ENCODE results near the gene KRTAP10-5. TPM values are rescaled to one million over a fixed set of nuclear protein-coding genes. Genes with fewer than 3 reads are reported as not detected.

The KRTAP10-5 gene
- total RNA-seq, 1 donor from 2014 or later, result not detected

GRCh38 chr21:44590311-44590721 lies 9.9 kb upstream of the KRTAP10-5 start:
- no peaks in the 10 kb centered on the region for H3K9me3 ChIP-seq
- peaks cover 25% of the 10 kb centered on the region for H3K27me3 ChIP-seq (ENCODE audit: low read depth)
- H3K36me3 ChIP-seq, result no peaks in the 10 kb centered on the region
- H3K27ac ChIP-seq, result no peak overlapping the region
- ATAC-seq, result peak in 1 of 2 donors; percentile 51
- intact Hi-C loops (cut with DNase I), result no loop called here
- TF ChIP-seq, protein P1, sequence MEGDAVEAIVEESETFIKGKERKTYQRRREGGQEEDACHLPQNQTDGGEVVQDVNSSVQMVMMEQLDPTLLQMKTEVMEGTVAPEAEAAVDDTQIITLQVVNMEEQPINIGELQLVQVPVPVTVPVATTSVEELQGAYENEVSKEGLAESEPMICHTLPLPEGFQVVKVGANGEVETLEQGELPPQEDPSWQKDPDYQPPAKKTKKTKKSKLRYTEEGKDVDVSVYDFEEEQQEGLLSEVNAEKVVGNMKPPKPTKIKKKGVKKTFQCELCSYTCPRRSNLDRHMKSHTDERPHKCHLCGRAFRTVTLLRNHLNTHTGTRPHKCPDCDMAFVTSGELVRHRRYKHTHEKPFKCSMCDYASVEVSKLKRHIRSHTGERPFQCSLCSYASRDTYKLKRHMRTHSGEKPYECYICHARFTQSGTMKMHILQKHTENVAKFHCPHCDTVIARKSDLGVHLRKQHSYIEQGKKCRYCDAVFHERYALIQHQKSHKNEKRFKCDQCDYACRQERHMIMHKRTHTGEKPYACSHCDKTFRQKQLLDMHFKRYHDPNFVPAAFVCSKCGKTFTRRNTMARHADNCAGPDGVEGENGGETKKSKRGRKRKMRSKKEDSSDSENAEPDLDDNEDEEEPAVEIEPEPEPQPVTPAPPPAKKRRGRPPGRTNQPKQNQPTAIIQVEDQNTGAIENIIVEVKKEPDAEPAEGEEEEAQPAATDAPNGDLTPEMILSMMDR (IDR thresholded peaks at IDR 0.05), result no peak
- DNase-seq, result no peak
- no peak overlapping the region for H3K4me3 ChIP-seq
- H3K4me1 ChIP-seq, result no peaks in the 10 kb centered on the region

GRCh38 chr21:44589586-44590305 lies 9.3 kb upstream of the KRTAP10-5 start:
- no peak overlapping the region for H3K27ac ChIP-seq
- intact Hi-C loops (cut with DNase I), result no loop called here
- peak in 1 of 2 donors; percentile 20 for ATAC-seq
- no peaks in the 10 kb centered on the region for H3K9me3 ChIP-seq
- no peaks in the 10 kb centered on the region for H3K4me1 ChIP-seq
- no peak for DNase-seq
- no peak overlapping the region for H3K4me3 ChIP-seq
- no peaks in the 10 kb centered on the region for H3K36me3 ChIP-seq
- TF ChIP-seq, protein P1 (IDR thresholded peaks at IDR 0.05), result no peak
- H3K27me3 ChIP-seq (ENCODE audit: low read depth), result peaks cover 25% of the 10 kb centered on the region

DNA sequence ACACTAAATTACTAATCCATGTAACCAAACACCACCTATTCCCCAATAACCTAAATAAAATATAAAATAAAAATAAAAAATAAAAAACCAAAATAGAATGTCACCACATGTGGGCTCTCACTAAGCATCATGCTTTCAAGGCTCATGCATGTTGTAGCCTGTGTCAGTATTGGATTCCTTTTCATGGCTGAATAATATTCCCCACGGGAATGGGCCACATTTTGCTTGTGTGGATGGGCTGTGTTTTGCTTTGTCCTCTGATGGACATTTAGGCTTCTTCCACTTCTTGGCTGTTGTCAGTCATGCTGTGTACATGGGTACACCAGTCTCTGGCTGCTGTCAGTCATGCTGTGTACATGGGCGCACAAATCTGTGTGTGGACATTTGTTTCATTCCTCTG lies 8.7 kb upstream of the KRTAP10-5 start:
- intact Hi-C loops (cut with DNase I), result no loop called here
- H3K9me3 ChIP-seq, result no peaks in the 10 kb centered on the region
- peaks cover 30% of the 10 kb centered on the region for H3K27me3 ChIP-seq (ENCODE audit: low read depth)
- DNase-seq, result no peak
- TF ChIP-seq, protein P1 (IDR thresholded peaks at IDR 0.05), result no peak
- H3K27ac ChIP-seq, result no peak overlapping the region
- H3K4me3 ChIP-seq, result no peak overlapping the region
- no peaks in the 10 kb centered on the region for H3K4me1 ChIP-seq
- H3K36me3 ChIP-seq, result no peaks in the 10 kb centered on the region
- ATAC-seq, result no peak

GRCh38 chr21:44585892-44586291 lies 5.5 kb upstream of the KRTAP10-5 start:
- intact Hi-C loops (cut with DNase I), result no loop called here
- ATAC-seq, result no peak
- Histone ChIP-seq H3K27me3 (ENCODE audit: low read depth) (peaks cover 30% of the 10 kb centered on the region), H3K4me1 (no peaks in the 10 kb centered on the region), H3K4me3 (no peak overlapping the region), H3K9me3 (peaks cover 5% of the 10 kb centered on the region), H3K27ac (no peak overlapping the region), H3K36me3 (no peaks in the 10 kb centered on the region)
- TF ChIP-seq, protein P1 (IDR thresholded peaks at IDR 0.05), result no peak
- DNase-seq, result no peak

DNA sequence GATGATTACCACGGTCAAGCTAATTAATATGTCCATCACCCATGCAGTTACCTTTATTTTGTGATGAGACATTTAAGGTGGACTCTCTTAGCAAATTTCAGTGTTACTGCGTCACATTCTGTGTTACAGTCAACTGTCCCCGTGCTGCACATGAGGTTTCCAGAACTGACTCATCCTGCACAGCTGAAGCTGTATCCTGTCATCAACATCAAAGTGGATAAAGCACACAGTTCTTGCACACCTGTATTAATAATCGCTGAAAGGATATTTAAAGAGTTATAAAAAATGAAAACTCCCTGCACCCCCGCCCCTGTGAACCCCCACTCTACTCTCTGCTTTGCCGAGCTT lies 3.4 kb upstream of the KRTAP10-5 start:
- Histone ChIP-seq H3K36me3 (no peaks in the 10 kb centered on the region), H3K4me1 (no peaks in the 10 kb centered on the region), H3K27me3 (ENCODE audit: low read depth) (peaks cover 17% of the 10 kb centered on the region), H3K9me3 (peaks cover 5% of the 10 kb centered on the region), H3K27ac (no peak overlapping the region), H3K4me3 (no peak overlapping the region)
- TF ChIP-seq, protein P1 (IDR thresholded peaks at IDR 0.05), result no peak
- DNase-seq (no peak), ATAC-seq (no peak)
- intact Hi-C loops (cut with DNase I), result no loop called here
